ENCODE results near the gene LDHB.
"Not testable (repeated sequence)": the region's sequence is repeated elsewhere in the genome, so short reads cannot be mapped to it uniquely, and the experiment has no call there.

The LDHB gene

DNA sequence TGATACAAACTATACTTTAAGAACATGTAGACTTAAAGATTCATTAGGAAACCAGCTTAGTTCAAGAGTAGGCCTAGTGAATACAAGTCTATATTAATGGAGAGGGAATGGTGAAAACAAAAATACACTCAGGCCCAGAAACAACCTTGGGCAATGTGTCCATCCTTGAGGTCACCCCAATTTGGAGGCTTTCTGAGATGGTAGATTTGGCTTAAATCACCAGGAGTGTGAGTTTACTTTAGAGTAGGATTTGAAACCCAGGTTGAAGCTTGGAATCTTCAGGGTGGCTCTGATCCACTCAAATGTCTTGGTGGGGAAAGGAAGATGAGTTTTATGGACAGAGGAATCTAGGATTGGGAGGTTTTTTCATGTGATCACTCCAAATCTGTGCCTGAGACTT is 10.5 kb downstream of the LDHB start:
- no peak for TF ChIP-seq CTCF (IDR thresholded peaks at IDR 0.05; ENCODE audit: extremely low read depth, missing control alignments)
- no peak for DNase-seq (ENCODE audit: low spot score)

GRCh38 chr12:21645041-21645500 is 12.6 kb downstream of the LDHB start:
- DNase-seq (ENCODE audit: low spot score) = not testable (repeated sequence)

DNA sequence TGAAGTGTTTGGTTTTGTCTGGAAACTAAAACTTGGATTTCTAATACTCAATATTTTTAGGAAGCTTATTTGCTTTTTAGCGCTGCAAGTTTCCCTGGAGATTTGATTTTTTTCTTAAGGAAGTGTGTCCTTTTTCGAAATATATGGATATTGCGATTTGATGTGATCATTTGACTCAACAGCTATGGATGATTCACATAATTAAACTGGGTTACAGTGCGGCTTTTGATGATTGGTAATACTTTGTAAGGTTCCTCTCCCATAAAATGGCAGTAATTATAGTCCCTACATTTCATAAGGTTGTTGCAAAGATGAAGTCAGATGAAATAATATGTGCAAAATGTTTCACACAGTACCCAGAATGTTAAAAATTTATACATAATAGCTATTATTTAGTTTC is 13.1 kb downstream of the LDHB start:
- TF ChIP-seq CTCF (IDR thresholded peaks at IDR 0.05; ENCODE audit: extremely low read depth, missing control alignments) = no peak
- no peak for DNase-seq (ENCODE audit: low spot score)

DNA sequence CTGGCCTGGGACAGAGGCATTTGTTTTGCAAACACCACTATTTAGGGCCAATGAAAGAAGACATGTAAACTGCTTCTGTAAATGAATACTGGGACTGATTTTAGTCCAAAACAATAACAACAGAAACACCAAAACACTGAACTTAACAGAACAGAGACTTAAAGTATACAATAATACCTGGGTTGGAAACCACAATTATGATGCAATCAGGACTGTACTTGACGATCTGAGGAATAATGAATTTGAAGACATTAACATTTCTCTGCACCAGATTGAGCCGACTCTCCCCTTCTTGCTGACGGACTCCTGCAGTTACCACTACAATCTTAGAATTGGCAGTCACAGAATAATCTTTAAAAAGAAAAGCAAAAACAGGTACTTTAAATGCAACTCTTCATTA is 13.9 kb downstream of the LDHB start:
- DNase-seq (ENCODE audit: low spot score) = no peak
- no peak for TF ChIP-seq CTCF (IDR thresholded peaks at IDR 0.05; ENCODE audit: extremely low read depth, missing control alignments)

GRCh38 chr12:21642707-21643389 is 14.8 kb downstream of the LDHB start:
- DNase-seq (ENCODE audit: low spot score) = no peak
- TF ChIP-seq CTCF (IDR thresholded peaks at IDR 0.05; ENCODE audit: extremely low read depth, missing control alignments) = no peak

DNA sequence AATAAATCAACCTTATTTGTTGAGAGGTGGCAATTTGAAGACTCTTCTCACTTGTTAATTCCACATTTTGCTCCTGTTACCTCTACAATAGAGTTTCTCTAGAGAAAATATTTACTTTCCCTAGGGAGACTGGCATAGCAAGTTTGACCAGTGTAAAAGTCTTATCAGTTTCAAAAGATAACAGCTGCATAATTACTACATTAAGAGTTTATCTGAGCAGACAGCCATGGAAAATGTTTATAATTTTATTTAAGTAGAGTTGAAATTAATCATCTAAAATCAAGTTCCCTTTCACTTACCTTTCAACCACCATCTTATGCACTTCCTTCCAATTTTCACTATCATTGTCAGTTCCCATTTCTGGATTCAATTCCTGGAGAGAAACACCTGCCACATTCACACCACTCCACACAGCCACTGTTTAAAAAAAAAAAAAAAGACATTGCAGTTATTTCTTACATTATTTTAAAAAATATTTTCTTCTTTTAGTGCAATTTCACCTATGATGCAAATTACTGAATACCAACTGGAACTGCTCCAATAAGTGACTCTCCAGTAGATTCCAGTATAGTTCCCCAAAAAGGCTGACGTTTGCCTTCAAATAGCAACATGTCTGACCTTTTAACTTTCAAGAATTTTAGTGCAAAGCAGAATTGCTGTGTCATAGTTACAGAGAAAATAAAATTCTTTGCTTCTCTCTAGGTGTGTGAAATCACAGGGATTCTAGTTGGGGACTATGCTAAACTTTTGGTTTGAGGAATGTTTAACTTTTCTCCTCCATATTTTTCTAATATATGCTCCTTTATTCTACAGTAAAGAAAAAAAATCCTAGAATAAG is 19.4 kb downstream of the LDHB start:
- no peak for DNase-seq (ENCODE audit: low spot score)

DNA sequence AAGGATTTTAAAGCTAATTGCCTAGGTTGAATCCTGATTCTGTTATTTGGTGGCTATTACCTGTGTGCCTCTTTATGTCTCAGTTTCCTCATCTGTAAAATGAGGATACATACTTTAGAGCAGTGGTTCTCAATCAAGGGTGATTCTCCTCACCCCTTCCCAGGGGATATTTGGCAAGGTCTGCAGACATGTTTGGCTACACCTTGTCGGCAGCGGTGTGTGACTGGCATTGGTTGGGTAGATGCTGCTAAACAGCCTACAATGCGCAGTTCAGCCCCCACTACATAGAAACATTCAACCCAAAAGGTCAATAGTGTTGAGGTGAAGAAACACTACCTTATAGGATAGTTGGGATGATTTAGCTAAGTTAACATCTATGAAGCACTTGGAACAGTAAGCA is 23.4 kb downstream of the LDHB start:
- TF ChIP-seq CTCF (IDR thresholded peaks at IDR 0.05; ENCODE audit: extremely low read depth, missing control alignments) = no peak
- no peak for DNase-seq (ENCODE audit: low spot score)

More for the DNA sequence above, 19.4 kb downstream of the LDHB start:
- no peak for TF ChIP-seq CTCF (IDR thresholded peaks at IDR 0.05; ENCODE audit: extremely low read depth, missing control alignments)

Measured in GM20000 (cell line).